Lower leg skin (tissue), 4 donors: Measurements from ENCODE around the gene CNTFR. TPM values are rescaled to one million over a fixed set of nuclear protein-coding genes. Genes with fewer than 3 reads are reported as not detected.

Experiments used
- DNase-seq, 2 donors: peaks; one replicate each; pipeline ENCODE4 v3.0.0-alpha.2; 2019; ENCODE audit warnings: low spot score in 2 of 2
- H3K4me3 ChIP-seq: fragments of 200-600 bp; sonication (generic); 2 replicates; pipeline ENCODE4 v1.5.1; 2017; ENCODE audit warnings: mild to moderate bottlenecking, low read depth; ENCODE audit not compliant: poor library complexity, severe bottlenecking
- CTCF ChIP-seq, 3 donors: fragments of 450-650 bp; IDR thresholded peaks; one replicate each; pipeline ENCODE4 v1.5.1; 2016; ENCODE audit warnings: antibody characterized with exemption in 3 of 3, mild to moderate bottlenecking in 3 of 3, moderate library complexity in 2 of 3
- POLR2A ChIP-seq, 2 donors: fragments of 450-650 bp; IDR thresholded peaks; one replicate each; pipeline ENCODE4 v1.6.1; 2016 to 2017; ENCODE audit warnings: antibody characterized with exemption in 2 of 2, mild to moderate bottlenecking in 1 of 2, moderate library complexity in 1 of 2
- WGBS, 2 donors: methylation state at CpG; one replicate each; pipeline ENCODE4 v1.1.5; 2018; 5-methylcytosine and 5-hydroxymethylcytosine counted together
- intact Hi-C: fragments of 100-400 bp; cut with DNase I; formaldehyde crosslinking; loops from one replicate; pipeline ENCODE4 v1.15.0; 2023; ENCODE audit warnings: low total_unique reads
- total RNA-seq, 4 donors: library from RNA; depleted of rRNA; stranded (reverse); fragments of >200 nt; gene quantifications; one replicate each; pipeline ENCODE4 v1.1.0, GENCODE V29; 2016

CNTFR gene
- total RNA-seq, 4 donors from 2014 or later = 2.5 to 13.4 (median 3.9) TPM

GRCh38 chr9:34520096-34520495 lies 69.4 kb downstream of the CNTFR start:
- no peak for TF ChIP-seq CTCF (IDR thresholded peaks at IDR 0.05)
- no peak for TF ChIP-seq POLR2A (IDR thresholded peaks at IDR 0.05)
- no peak for DNase-seq
- 83 to 89% methylated on average over 6 of the region's 6 CpGs for WGBS, 2 donors
- intact Hi-C loops = no loop called here
- H3K4me3 ChIP-seq = no peak overlapping the region

- WGBS, 2 donors = 71 to 89% methylated on average over 2 of the region's 2 CpGs
- TF ChIP-seq CTCF (IDR thresholded peaks at IDR 0.05) (no peak), POLR2A (IDR thresholded peaks at IDR 0.05) (no peak)
- no peak overlapping the region for H3K4me3 ChIP-seq
- intact Hi-C loops = no loop called here
- DNase-seq = peak in 1 of 2 donors; percentile 81
Observed at GRCh38 chr9:34519321-34520020, 70.1 kb downstream of the CNTFR start.

- no peak overlapping the region for H3K4me3 ChIP-seq
- 91 to 93% methylated on average over 2 of the region's 2 CpGs for WGBS, 2 donors
- intact Hi-C loops = no loop called here
- TF ChIP-seq POLR2A (IDR thresholded peaks at IDR 0.05) (no peak), CTCF (IDR thresholded peaks at IDR 0.05) (no peak)
- DNase-seq = no peak
Observed at GRCh38 chr9:34518896-34519295, 70.6 kb downstream of the CNTFR start.

GRCh38 chr9:34518110-34518616 lies 71.4 kb downstream of the CNTFR start:
- no peak for TF ChIP-seq POLR2A (IDR thresholded peaks at IDR 0.05)
- TF ChIP-seq CTCF (IDR thresholded peaks at IDR 0.05) = no peak
- intact Hi-C loops = no loop called here
- 63 to 79% methylated on average over 6 of the region's 6 CpGs for WGBS, 2 donors
- no peak for DNase-seq
- H3K4me3 ChIP-seq = no peak overlapping the region

- no peak for TF ChIP-seq POLR2A (IDR thresholded peaks at IDR 0.05)
- no peak for TF ChIP-seq CTCF (IDR thresholded peaks at IDR 0.05)
- H3K4me3 ChIP-seq = no peak overlapping the region
- DNase-seq = no peak
- intact Hi-C loops = no loop called here
- WGBS, 2 donors = 84% methylated on average over 7 of the region's 7 CpGs
Observed at GRCh38 chr9:34517185-34517584, 72.3 kb downstream of the CNTFR start.

- H3K4me3 ChIP-seq = no peak overlapping the region
- intact Hi-C loops = no loop called here
- TF ChIP-seq CTCF (IDR thresholded peaks at IDR 0.05) (no peak), POLR2A (IDR thresholded peaks at IDR 0.05) (no peak)
- 91 to 94% methylated on average over 3 of the region's 3 CpGs for WGBS, 2 donors
- no peak for DNase-seq
Observed at GRCh38 chr9:34515959-34516358, 73.6 kb downstream of the CNTFR start.
